Right hindlimb (tissue), 1 donor: ENCODE measurements around the gene LHFPL3.
"Not testable (repeated sequence)": the region's sequence is repeated elsewhere in the genome, so short reads cannot be mapped to it uniquely, and the experiment has no call there.

Experiments used
- DNase-seq: peaks from one replicate; pipeline ENCODE4 v3.0.0-alpha.2; 2018

The LHFPL3 gene

DNA sequence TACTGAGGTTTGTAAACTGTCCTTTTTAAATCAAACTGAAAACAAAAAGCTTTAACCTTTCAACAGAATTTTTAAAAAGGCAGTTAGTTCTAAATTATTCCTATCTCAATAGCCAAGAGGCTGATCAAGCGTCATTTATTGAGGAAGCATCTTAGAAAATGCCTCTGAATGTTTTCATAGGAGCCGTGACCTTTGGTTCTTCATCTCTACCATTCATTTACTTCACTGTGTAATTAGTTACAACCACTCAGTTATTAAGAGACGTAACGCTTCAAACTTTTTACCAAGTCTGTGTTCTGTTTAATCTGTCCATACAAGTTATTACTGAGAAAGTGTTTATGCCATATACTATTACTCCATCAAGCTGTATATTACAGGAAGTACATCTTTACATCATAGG, 578.2 kb downstream of the LHFPL3 start:
- no peak for DNase-seq

DNA sequence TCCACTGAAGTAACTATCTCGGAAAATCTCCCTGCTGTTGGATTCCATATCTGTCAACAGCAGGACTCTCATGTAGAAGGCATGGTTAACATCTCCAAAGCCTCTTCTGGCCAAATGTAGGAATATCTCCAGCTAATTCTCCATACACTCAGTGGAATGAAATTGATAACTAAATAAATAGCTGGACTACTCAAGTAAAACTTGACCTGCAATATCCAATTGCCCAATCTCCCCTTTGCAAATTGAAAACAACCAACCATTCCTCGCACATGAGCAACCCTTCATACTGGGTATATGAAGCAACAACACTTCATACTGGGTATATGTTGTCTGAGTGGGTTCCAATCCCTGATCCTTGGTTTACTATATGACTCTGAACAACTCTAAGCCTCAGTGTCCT, 580.2 kb downstream of the LHFPL3 start:
- no peak for DNase-seq

- no peak for DNase-seq
These were observed 580.7 kb downstream of the LHFPL3 start for GRCh38 chr7:104909096-104909495.

DNA sequence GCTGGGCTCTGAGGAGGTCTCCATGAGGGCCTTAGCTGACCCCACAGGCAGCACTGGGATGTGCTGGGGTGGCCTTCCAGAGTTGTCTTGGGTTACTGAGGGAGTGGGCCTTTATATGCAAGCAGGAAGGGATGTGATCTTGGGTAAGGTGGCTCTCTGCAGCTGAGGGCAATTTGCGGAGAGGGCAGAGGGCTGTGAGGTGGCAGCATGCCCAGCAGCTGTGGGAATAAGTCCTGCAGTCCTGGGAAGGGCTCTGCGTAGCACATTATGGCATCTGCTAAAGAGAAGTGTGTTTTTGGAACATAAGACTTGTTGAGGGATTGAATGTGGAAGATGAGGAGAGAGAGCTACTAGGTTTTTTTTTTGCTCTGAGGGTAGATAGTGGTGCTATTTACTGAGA, 586.0 kb downstream of the LHFPL3 start:
- peak; percentile 45 for DNase-seq

DNA sequence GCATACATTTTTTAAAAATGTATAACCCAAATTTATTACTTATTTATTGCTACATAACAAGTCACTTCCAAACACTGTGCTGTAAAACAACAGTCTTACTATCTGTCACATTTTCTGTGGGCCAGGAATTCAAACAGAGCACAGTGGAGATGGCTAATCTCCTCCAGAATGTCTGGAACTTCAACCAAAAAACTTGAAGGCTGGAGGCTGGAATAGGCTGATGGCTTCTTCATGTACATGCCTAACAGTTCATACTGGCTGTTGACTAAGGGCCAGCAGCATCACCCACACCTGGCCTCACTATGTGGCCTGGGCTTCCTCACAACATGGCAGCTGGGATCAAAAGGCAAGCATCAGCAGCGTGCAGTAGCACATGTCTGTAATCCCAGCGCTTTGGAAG, 593.2 kb downstream of the LHFPL3 start:
- DNase-seq: no peak

DNA sequence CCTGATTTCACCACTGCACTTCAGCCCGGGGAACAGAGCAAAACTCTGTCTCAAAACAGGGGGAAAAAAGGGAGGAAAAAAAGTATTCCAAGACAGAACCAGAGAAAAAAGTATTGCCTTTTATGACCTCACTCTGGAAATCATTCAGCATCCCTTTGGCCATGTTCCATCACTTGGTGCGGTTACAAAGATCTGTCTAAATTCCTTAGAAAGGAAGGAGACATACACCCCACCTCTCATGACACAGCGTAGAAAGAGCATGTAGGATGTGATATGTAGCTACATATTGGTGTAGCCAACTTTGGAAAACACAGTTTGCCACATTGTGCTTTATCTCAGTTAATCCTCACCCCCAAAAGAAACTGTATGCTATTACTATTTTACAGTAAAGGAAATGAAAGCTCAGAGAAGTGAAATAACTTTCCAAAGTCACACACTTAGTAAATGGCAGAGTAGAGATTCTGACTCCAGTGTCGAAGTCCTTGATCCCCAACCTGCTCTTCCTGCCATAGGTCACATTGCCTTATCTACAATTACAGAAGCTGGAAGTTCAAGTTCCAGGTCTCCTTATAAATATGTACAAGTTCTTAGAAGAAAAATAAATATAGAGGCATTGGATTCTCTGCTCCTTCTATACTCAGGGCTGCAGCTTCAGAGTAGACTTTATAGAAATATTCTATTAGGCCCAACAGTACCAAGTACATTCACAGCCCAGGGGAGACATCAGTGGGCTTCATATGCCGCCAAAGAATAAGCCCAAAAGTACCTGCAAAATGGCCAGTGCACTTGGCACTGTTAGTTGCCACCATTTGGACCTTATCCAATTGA, 594.0 kb downstream of the LHFPL3 start:
- DNase-seq: no peak

DNA sequence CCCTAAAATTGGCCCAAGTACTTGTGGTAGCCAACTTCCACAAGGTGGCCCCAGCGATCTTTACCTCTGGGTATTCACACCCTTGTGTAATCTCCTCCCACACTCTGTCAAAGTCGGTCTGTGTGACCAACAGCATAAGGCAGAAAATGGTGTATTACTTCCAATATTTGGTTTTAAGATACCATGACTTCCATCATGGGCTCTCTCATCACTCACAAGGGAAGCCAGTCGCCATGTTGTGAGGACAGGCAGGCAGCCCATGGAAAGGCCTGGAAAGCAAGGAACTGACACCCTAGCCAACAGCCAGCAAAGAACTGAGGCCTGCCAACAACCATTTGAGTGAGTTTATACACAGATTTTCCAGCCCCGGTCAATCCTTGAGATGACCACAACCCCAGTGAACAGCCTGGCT, 594.6 kb downstream of the LHFPL3 start:
- peak; percentile 58 for DNase-seq

DNA sequence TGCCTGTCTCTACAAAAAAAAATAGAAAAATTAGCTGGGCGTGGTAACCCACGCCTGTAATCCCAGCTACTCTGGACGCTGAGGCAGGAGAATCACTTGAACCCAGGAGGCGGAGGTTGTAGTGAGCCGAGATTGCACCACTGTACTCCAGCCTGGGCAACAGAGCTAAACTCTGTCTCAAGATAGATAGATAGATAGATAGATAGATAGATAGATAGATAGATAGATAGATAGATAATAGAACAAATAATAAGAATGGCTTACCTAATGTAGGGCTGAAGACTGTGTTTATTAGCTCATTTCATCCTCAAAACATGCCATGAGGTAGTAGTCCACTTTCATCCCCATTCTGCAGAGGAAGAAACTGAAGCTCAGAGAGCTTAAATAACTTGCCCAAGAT, 597.8 kb downstream of the LHFPL3 start:
- DNase-seq: not testable (repeated sequence)

DNA sequence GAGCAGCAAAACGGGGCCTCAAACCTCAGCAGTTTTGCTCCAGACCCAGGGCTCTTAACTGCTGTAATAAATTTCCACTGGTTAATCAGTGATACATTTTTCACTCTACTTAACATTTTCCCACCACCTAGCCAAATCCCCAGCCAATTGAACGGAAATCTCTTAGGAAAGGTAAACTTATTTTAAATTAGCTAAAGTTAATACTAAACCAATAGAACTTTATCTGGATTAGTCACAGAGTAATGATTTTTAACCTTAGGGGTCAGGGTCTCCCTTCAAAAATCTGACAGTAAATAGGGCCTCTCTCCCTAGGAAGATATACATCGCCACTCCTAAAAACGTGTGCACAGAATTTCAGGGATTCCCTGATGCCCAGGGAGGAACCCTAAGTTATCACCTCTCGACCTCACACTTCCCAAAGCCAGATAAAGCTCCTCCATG, 598.2 kb downstream of the LHFPL3 start:
- no peak for DNase-seq

- no peak for DNase-seq
These were observed 598.7 kb downstream of the LHFPL3 start for GRCh38 chr7:104927055-104927454.

DNA sequence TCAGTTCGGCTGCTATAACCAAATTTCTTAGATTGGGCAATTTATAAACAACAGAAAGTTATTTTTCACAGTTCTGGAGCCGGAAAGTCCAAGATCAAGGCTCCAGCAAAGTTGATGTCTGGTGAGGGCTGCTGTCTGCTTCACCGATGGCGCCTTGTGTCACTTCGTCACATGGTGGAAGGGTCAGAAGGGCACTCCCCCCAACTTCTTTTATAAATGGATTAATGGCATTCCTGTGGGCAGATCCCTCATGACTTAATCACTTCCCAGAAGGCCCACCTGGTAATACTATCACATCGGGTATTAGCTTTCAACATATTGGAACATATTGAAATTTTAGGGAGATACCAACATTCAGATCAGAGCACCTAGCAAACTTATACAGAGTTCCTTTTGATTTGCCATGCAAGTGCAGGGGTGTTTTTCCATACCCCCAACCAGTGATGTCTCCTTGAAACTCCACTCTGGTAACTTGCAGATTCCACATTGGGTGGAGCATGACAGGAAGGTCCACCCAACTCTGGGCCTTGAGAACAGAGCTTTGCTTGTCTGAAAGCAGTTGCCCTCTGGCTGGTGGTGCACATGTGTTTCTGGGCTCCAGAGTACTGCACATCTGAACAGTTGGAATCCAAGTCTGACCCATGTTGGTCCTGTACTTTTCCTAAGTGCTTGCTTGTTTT, 600.5 kb downstream of the LHFPL3 start:
- DNase-seq: no peak

DNA sequence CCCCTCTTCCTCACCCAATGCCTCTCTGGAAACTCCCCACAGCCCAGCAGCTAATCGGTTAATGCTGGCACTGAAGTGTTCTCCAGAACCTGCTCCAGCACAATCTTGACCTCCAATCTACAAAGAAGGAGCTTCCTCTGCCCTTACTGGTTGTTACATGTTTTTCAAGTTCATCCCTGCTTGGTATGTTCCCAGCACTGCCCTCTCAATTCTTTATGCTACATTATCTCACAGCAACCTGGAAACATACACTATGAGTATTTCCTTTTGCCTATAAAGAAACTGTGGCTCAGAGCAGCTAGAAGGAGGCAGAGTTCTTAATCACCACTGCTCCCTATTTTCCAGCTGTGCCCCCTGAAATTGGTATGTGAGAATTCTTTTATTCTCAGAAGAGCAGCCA, 601.5 kb downstream of the LHFPL3 start:
- no peak for DNase-seq

- DNase-seq: no peak
These were observed 602.9 kb downstream of the LHFPL3 start for GRCh38 chr7:104931181-104931781.

- DNase-seq: no peak
These were observed 604.6 kb downstream of the LHFPL3 start for GRCh38 chr7:104933022-104933421.

- DNase-seq: no peak
These were observed 605.2 kb downstream of the LHFPL3 start for GRCh38 chr7:104933521-104933988.

DNA sequence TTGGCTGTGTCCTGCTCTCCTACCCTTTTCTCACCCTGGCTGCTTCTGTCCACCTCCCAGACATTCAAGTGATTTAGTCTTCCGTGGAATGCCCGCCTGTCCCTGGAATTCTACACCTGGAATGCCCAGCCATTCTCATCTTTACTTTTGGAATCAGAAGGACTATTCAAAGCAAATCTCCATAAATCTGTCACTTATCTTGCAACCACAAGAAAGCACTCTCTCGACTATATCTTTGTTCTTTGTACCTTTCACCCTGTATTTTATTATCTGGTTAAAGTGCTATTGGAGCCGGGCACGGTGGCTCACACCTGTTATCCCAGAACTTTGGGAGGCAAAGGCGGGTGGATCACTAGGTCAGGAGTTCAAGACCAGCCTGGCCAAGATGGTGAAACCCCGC, 606.3 kb downstream of the LHFPL3 start:
- DNase-seq: no peak

GRCh38 chr7:104935276-104935675, 606.9 kb downstream of the LHFPL3 start:
- DNase-seq: no peak

GRCh38 chr7:104936546-104936945, 608.1 kb downstream of the LHFPL3 start:
- no peak for DNase-seq

DNA sequence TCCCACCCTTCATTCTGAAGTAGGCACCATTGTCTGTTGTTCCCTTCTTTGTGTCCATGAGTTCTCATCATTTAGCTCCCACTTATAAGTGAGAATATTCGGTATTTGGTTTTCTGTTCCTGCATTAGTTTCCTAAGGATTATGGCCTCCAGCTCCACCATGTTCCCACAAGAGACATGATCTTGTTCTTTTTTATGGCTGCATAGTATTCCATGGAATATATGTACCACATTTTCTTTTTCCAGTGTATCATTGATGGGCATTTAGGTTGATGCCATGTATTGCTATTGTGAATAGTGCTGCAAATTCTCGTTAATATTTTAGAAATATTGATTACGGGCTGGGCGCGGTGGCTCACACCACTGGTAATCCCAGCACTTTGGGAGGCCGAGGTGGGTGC, 609.1 kb downstream of the LHFPL3 start:
- not testable (repeated sequence) for DNase-seq

GRCh38 chr7:104938741-104939390, 610.5 kb downstream of the LHFPL3 start:
- DNase-seq: no peak

DNA sequence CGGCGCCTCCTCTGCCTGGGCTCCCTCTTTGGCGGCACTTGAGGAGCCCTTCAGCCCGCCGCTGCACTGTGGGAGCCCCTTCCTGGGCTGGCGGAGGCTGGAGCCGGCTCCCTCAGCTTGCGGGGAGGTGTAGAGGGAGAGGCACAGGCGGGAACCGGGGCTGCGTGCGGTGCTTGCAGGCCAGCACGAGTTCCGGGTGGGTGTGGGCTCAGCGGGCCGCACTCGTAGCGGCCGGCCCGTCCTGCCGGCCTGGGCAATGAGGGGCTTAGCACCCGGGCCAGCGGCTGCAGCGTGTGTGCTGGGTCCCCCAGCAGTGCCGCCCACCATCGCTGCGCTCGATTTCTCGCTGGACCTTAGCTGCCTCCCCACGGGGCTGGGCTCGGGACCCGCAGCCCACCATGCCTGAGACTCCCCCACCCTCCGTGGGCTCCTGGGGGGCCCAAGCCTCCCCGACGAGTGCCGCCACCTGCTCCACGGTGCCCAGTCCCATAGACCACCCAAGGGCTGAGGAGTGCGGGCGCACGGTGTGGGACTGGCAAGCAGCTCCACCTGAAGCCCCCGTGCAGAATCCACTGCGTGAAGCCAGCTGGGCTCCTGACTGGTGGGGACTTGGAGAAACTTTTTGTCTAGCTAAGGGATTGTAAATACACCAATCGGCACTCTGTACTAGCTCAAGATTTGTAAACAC, 611.8 kb downstream of the LHFPL3 start:
- DNase-seq: no peak

DNA sequence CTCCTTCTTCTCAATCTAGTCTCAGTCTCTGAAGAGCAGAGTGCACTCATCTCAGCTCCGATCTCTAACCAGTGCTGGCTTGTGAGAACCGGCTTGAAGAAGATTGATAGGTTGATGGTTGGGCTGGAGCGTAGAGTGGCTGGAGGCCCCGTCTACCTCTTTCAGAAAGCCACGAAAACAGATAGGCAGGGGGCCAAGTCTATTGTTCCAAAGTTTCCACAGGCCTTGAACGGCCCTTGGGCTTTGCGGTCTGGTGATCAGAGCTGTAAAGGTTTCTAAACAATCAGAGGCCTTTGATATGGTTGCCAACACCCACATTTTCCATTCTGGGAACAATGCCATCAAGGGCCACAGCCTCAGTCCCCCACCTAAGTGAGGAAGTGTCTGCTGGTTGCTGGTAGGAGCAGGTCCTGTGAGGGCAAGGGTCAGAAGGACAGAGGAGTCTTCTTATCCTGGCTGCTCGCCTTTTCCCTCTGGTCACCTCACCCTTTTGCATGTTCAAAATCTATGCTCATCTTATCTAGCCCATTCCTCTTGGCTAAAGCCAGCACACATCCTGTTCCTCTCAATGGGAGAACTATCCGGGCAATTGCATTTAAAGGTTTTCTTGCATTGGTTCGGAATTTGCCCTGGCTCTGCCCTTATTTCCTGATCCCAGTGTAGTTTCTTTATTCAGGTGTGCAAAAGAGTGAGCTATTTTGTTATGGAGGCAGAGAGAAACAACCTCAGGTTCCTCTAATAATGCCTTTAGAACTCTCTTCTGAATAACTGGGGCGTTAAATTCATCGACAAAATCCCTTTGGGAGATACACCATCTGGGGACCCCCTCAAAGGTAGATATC, 615.3 kb downstream of the LHFPL3 start:
- DNase-seq: peak; percentile 52
